GM23338 (cell line): ENCODE data around the gene TOB2. TPM values are rescaled to one million over a fixed set of nuclear protein-coding genes. Genes with fewer than 3 reads are reported as not detected.

Experiments used
- ATAC-seq: fragments of 200-7000 bp; cut with Tn5 transposase; 3 replicates; pipeline ENCODE4 v1.9.1; 2020
- DNase-seq: peaks from one replicate; pipeline ENCODE4 v3.0.0-alpha.2; 2015; ENCODE audit warnings: low spot score
- H2AFZ ChIP-seq: fragments of 200-600 bp; sonication (generic); 2 replicates; pipeline ENCODE4 v1.8.0; 2016; ENCODE audit warnings: antibody characterized with exemption, mild to moderate bottlenecking, moderate library complexity
- H3F3A ChIP-seq: fragments of 200-600 bp; sonication (generic); replicated peaks from 2 replicates; pipeline ENCODE4 v1.8.0; 2017; ENCODE audit warnings: antibody characterized with exemption, mixed run types, low read depth
- H3K27ac ChIP-seq: fragments of 200-600 bp; sonication (generic); 2 replicates; pipeline ENCODE4 v1.6.1; 2016; ENCODE audit warnings: low read depth
- H3K27me3 ChIP-seq: fragments of 200-600 bp; sonication (generic); 2 replicates; pipeline ENCODE4 v1.8.0; 2016; ENCODE audit warnings: mild to moderate bottlenecking, mixed run types, moderate library complexity; ENCODE audit not compliant: insufficient read depth
- H3K36me3 ChIP-seq: fragments of 200-600 bp; sonication (generic); 2 replicates; pipeline ENCODE4 v1.8.0; 2016; ENCODE audit warnings: mild to moderate bottlenecking; ENCODE audit not compliant: insufficient read depth
- H3K4me1 ChIP-seq: fragments of 200-600 bp; sonication (generic); 2 replicates; pipeline ENCODE4 v1.8.0; 2016; ENCODE audit warnings: mild to moderate bottlenecking, moderate library complexity; ENCODE audit not compliant: insufficient read depth
- H3K4me2 ChIP-seq: fragments of 200-600 bp; sonication (generic); 2 replicates; pipeline ENCODE4 v1.7.1; 2017; ENCODE audit warnings: mixed run types
- H3K4me3 ChIP-seq: fragments of 200-600 bp; sonication (generic); 2 replicates; pipeline ENCODE4 v1.6.1; 2016; ENCODE audit warnings: mixed run types
- H3K79me2 ChIP-seq: fragments of 200-600 bp; sonication (generic); replicated peaks from 2 replicates; pipeline ENCODE4 v1.8.0; 2017; ENCODE audit warnings: mild to moderate bottlenecking; ENCODE audit not compliant: insufficient read depth
- H3K9me2 ChIP-seq: fragments of 200-600 bp; sonication (generic); 2 replicates; pipeline ENCODE4 v1.8.0; 2017; ENCODE audit not compliant: insufficient read depth
- H4K20me1 ChIP-seq: fragments of 200-600 bp; sonication (generic); replicated peaks from 2 replicates; pipeline ENCODE4 v1.8.0; 2017; ENCODE audit warnings: mild to moderate bottlenecking; ENCODE audit not compliant: insufficient read depth
- H3K27ac Mint-ChIP-seq: 2 replicates; pipeline ENCODE4 v1.8.0; 2020; ENCODE audit warnings: inconsistent platforms, mild to moderate bottlenecking, moderate library complexity, mixed read lengths
- H3K27me3 Mint-ChIP-seq: 3 replicates; pipeline ENCODE4 v1.8.0; 2022; ENCODE audit warnings: low read depth, mild to moderate bottlenecking, moderate library complexity, mixed read lengths, inconsistent platforms; ENCODE audit not compliant: insufficient read depth, poor library complexity
- H3K36me3 Mint-ChIP-seq: 3 replicates; pipeline ENCODE4 v1.8.0; 2021; ENCODE audit warnings: low read depth, mild to moderate bottlenecking, inconsistent platforms, moderate library complexity, mixed read lengths
- H3K4me1 Mint-ChIP-seq: 3 replicates; pipeline ENCODE4 v1.8.0; 2020; ENCODE audit warnings: mild to moderate bottlenecking, inconsistent platforms, mixed read lengths
- H3K4me3 Mint-ChIP-seq: 3 replicates; pipeline ENCODE4 v1.8.0; 2021; ENCODE audit warnings: moderate library complexity, mild to moderate bottlenecking, inconsistent platforms, mixed read lengths
- H3K9me3 Mint-ChIP-seq: 3 replicates; pipeline ENCODE4 v1.8.0; 2020; ENCODE audit warnings: moderate library complexity, mild to moderate bottlenecking, inconsistent platforms, mixed read lengths
- CREB1 ChIP-seq: fragments of 250-450 bp; sonication (Bioruptor Pico); IDR thresholded peaks from 2 replicates; pipeline ENCODE4 v1.5.0; 2020; ENCODE audit warnings: low read depth, mild to moderate bottlenecking, moderate library complexity
- ETS1 ChIP-seq: IDR thresholded peaks from 2 replicates; pipeline ENCODE4 v1.6.1; 2016; ENCODE audit warnings: antibody characterized with exemption
- EZH2 ChIP-seq: fragments of 200-600 bp; sonication (generic); IDR thresholded peaks from one replicate; pipeline ENCODE4 v1.8.0; 2017; ENCODE audit warnings: antibody characterized with exemption, mild to moderate bottlenecking, low read depth; ENCODE audit not compliant: unreplicated experiment
- EZH2phosphoT487 ChIP-seq: fragments of 200-600 bp; sonication (generic); IDR thresholded peaks from one replicate; pipeline ENCODE4 v1.8.1; 2018; ENCODE audit warnings: antibody characterized with exemption; ENCODE audit not compliant: unreplicated experiment
- JUNB ChIP-seq: IDR thresholded peaks from one replicate; pipeline ENCODE4 v1.6.1; 2016; ENCODE audit warnings: antibody characterized with exemption; ENCODE audit not compliant: unreplicated experiment
- NANOG ChIP-seq: IDR thresholded peaks from 2 replicates; pipeline ENCODE4 v1.6.1; 2016; ENCODE audit warnings: antibody characterized with exemption, borderline replicate concordance
- POLR2AphosphoS5 ChIP-seq: IDR thresholded peaks from 2 replicates; pipeline ENCODE4 v1.6.1; 2016; ENCODE audit warnings: antibody characterized with exemption, low read depth
- STAT1 ChIP-seq: IDR thresholded peaks from one replicate; pipeline ENCODE4 v1.6.1; 2016; ENCODE audit warnings: antibody characterized with exemption; ENCODE audit not compliant: unreplicated experiment
- ZNF114 ChIP-seq: fragments of 250-450 bp; sonication (Bioruptor Pico); IDR thresholded peaks from 2 replicates; pipeline ENCODE4 v1.5.0; 2020; ENCODE audit warnings: mild to moderate bottlenecking, moderate library complexity
- ZNF331 ChIP-seq: fragments of 250-450 bp; sonication (Bioruptor Pico); IDR thresholded peaks from 2 replicates; pipeline ENCODE4 v1.5.0; 2020; ENCODE audit warnings: low read depth, mild to moderate bottlenecking, moderate library complexity
- polyA plus RNA-seq: library from polyadenylated mRNA; unstranded; fragments of >200 nt; fragmentation: Nextera tagmentation; extraction: Ambion mirVana; gene quantifications from 2 replicates; pipeline ENCODE4 v1.2.1, GENCODE V29; 2016
- total RNA-seq: library from RNA; depleted of rRNA; stranded (reverse); fragments of >200 nt; shearing (Covaris generic); gene quantifications from 2 replicates; pipeline ENCODE4 v1.2.3, GENCODE V29; 2014
- TF ChIP-seq, protein P1 (sequence below): fragments of 250-450 bp; sonication (Bioruptor Pico); IDR thresholded peaks from 2 replicates; pipeline ENCODE4 v1.5.0; 2020; ENCODE audit warnings: mild to moderate bottlenecking, moderate library complexity
- TF ChIP-seq, protein P2 (sequence below): IDR thresholded peaks from one replicate; pipeline ENCODE4 v1.6.1; 2018; ENCODE audit warnings: antibody characterized with exemption; ENCODE audit not compliant: unreplicated experiment
- TF ChIP-seq, protein P3 (sequence below), 2 experiments: fragments of 200-600 bp in 1 of 2; sonication (generic) in 1 of 2; conservative IDR thresholded peaks; 2 replicates each; pipeline versions ENCODE4 v1.5.1 to v1.6.1; 2016 to 2017; ENCODE audit warnings: antibody characterized with exemption in 2 of 2, low read depth in 2 of 2, mild to moderate bottlenecking in 2 of 2, moderate library complexity in 1 of 2

Gene TOB2
- total and polyA plus RNA-seq, 2 experiments from 2014 or later = 27.3 to 47.2 TPM

DNA sequence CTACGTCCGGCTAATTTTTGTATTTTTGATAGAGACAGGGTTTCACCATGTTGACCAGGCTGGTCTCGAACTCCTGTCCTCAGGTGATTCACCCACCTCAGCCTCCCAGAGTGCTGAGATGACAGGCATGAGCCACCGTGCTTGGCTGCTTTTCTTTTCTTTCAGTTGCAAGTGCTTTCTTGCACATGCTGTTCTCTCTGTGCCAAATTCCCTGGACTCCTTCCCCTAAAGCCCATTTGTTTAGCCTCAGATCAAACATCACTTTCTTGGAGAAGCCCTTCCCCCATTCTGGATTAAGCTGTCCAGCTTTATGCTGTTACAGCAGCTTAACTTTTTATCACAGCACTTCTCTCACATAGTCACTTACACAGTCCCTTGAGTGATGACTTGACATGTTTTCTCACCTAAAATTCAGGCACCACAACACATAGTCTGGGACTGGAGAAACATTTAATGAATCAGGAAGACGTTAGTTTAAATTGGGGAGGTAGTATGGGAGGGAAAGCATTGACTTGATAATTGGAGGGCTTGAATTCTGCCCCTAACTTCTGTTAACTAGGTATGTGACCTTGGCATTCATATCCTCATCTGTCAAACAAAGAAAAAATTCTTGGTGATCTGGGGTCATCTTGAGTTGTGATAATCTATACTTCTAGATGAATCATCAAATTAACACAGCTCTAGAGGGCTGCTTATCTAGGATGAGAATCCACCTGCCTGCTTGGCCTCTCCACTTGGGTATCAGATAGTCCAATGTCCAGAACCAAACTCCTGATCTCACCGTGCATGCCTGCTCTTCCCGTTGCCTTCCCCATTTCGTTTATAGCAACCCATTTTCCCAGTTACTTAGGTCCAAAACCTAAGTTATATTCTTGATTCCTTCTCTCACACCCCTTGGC is 40.7 kb upstream of the TOB2 start:
- peaks cover 64% of the 10 kb centered on the region for H3K4me1 ChIP-seq
- peaks cover 98% of the 10 kb centered on the region for H3K79me2 ChIP-seq
- Mint-ChIP-seq H3K4me1 (peaks cover 67% of the 10 kb centered on the region), H3K9me3 (no peaks in the 10 kb centered on the region), H3K4me3 (no peak overlapping the region), H3K36me3 (no peaks in the 10 kb centered on the region), H3K27ac (peak overlapping the region; percentile 72), H3K27me3 (peaks cover 10% of the 10 kb centered on the region)
- DNase-seq (no peak), ATAC-seq (no peak)
- H3K36me3 ChIP-seq = no peaks in the 10 kb centered on the region
- no peak overlapping the region for H3K4me3 ChIP-seq
- H3F3A ChIP-seq = peaks cover 15% of the 10 kb centered on the region
- TF ChIP-seq, protein P1, sequence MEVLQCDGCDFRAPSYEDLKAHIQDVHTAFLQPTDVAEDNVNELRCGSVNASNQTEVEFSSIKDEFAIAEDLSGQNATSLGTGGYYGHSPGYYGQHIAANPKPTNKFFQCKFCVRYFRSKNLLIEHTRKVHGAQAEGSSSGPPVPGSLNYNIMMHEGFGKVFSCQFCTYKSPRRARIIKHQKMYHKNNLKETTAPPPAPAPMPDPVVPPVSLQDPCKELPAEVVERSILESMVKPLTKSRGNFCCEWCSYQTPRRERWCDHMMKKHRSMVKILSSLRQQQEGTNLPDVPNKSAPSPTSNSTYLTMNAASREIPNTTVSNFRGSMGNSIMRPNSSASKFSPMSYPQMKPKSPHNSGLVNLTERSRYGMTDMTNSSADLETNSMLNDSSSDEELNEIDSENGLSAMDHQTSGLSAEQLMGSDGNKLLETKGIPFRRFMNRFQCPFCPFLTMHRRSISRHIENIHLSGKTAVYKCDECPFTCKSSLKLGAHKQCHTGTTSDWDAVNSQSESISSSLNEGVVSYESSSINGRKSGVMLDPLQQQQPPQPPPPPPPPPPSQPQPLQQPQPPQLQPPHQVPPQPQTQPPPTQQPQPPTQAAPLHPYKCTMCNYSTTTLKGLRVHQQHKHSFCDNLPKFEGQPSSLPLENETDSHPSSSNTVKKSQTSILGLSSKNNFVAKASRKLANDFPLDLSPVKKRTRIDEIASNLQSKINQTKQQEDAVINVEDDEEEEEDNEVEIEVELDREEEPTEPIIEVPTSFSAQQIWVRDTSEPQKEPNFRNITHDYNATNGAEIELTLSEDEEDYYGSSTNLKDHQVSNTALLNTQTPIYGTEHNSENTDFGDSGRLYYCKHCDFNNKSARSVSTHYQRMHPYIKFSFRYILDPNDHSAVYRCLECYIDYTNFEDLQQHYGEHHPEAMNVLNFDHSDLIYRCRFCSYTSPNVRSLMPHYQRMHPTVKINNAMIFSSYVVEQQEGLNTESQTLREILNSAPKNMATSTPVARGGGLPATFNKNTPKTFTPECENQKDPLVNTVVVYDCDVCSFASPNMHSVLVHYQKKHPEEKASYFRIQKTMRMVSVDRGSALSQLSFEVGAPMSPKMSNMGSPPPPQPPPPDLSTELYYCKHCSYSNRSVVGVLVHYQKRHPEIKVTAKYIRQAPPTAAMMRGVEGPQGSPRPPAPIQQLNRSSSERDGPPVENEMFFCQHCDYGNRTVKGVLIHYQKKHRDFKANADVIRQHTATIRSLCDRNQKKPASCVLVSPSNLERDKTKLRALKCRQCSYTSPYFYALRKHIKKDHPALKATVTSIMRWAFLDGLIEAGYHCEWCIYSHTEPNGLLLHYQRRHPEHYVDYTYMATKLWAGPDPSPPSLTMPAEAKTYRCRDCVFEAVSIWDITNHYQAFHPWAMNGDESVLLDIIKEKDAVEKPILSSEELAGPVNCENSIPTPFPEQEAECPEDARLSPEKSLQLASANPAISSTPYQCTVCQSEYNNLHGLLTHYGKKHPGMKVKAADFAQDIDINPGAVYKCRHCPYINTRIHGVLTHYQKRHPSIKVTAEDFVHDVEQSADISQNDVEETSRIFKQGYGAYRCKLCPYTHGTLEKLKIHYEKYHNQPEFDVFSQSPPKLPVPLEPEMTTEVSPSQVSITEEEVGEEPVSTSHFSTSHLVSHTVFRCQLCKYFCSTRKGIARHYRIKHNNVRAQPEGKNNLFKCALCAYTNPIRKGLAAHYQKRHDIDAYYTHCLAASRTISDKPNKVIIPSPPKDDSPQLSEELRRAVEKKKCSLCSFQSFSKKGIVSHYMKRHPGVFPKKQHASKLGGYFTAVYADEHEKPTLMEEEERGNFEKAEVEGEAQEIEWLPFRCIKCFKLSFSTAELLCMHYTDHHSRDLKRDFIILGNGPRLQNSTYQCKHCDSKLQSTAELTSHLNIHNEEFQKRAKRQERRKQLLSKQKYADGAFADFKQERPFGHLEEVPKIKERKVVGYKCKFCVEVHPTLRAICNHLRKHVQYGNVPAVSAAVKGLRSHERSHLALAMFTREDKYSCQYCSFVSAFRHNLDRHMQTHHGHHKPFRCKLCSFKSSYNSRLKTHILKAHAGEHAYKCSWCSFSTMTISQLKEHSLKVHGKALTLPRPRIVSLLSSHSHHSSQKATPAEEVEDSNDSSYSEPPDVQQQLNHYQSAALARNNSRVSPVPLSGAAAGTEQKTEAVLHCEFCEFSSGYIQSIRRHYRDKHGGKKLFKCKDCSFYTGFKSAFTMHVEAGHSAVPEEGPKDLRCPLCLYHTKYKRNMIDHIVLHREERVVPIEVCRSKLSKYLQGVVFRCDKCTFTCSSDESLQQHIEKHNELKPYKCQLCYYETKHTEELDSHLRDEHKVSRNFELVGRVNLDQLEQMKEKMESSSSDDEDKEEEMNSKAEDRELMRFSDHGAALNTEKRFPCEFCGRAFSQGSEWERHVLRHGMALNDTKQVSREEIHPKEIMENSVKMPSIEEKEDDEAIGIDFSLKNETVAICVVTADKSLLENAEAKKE = no peak
- TF ChIP-seq EZH2 = no peak
- TF ChIP-seq ZNF114 (CRISPR knock-in tag) = no peak
- TF ChIP-seq POLR2AphosphoS5 = no peak
- TF ChIP-seq, protein P2, sequence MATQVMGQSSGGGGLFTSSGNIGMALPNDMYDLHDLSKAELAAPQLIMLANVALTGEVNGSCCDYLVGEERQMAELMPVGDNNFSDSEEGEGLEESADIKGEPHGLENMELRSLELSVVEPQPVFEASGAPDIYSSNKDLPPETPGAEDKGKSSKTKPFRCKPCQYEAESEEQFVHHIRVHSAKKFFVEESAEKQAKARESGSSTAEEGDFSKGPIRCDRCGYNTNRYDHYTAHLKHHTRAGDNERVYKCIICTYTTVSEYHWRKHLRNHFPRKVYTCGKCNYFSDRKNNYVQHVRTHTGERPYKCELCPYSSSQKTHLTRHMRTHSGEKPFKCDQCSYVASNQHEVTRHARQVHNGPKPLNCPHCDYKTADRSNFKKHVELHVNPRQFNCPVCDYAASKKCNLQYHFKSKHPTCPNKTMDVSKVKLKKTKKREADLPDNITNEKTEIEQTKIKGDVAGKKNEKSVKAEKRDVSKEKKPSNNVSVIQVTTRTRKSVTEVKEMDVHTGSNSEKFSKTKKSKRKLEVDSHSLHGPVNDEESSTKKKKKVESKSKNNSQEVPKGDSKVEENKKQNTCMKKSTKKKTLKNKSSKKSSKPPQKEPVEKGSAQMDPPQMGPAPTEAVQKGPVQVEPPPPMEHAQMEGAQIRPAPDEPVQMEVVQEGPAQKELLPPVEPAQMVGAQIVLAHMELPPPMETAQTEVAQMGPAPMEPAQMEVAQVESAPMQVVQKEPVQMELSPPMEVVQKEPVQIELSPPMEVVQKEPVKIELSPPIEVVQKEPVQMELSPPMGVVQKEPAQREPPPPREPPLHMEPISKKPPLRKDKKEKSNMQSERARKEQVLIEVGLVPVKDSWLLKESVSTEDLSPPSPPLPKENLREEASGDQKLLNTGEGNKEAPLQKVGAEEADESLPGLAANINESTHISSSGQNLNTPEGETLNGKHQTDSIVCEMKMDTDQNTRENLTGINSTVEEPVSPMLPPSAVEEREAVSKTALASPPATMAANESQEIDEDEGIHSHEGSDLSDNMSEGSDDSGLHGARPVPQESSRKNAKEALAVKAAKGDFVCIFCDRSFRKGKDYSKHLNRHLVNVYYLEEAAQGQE = no peak
- TF ChIP-seq, protein P3, sequence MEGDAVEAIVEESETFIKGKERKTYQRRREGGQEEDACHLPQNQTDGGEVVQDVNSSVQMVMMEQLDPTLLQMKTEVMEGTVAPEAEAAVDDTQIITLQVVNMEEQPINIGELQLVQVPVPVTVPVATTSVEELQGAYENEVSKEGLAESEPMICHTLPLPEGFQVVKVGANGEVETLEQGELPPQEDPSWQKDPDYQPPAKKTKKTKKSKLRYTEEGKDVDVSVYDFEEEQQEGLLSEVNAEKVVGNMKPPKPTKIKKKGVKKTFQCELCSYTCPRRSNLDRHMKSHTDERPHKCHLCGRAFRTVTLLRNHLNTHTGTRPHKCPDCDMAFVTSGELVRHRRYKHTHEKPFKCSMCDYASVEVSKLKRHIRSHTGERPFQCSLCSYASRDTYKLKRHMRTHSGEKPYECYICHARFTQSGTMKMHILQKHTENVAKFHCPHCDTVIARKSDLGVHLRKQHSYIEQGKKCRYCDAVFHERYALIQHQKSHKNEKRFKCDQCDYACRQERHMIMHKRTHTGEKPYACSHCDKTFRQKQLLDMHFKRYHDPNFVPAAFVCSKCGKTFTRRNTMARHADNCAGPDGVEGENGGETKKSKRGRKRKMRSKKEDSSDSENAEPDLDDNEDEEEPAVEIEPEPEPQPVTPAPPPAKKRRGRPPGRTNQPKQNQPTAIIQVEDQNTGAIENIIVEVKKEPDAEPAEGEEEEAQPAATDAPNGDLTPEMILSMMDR (conservative IDR thresholded peaks at IDR 0.05; ENCODE audit: low read depth in 2 of 2) = no peak
- TF ChIP-seq JUNB = no peak
- no peak for TF ChIP-seq EZH2phosphoT487
- no peak for TF ChIP-seq CREB1 (CRISPR knock-in tag)
- TF ChIP-seq ETS1 = no peak
- no peak for TF ChIP-seq STAT1
- TF ChIP-seq NANOG = no peak
- TF ChIP-seq ZNF331 (CRISPR knock-in tag) = no peak
- H3K9me2 ChIP-seq = no peaks in the 10 kb centered on the region
- H3K27ac ChIP-seq = no peak overlapping the region
- H3K27me3 ChIP-seq = no peaks in the 10 kb centered on the region
- H4K20me1 ChIP-seq = peaks cover 18% of the 10 kb centered on the region
- H2AFZ ChIP-seq = no peak overlapping the region
- H3K4me2 ChIP-seq = no peak overlapping the region
